Fibroblast of lung (primary cell): ENCODE data around the gene NECTIN1. TPM values are rescaled to one million over a fixed set of nuclear protein-coding genes. Genes with fewer than 3 reads are reported as not detected.
A peak's percentile ranks its signal among the peaks of the same experiment; 100 is the strongest.

Source experiments
- DNase-seq, 2 donors: peaks; one replicate each; pipeline versions ENCODE4 v3.0.0 to v3.0.0-alpha.2; 2010; ENCODE audit warnings: low read depth in 2 of 2
- H2AFZ ChIP-seq: 2 replicates; pipeline ENCODE4 v1.5.1; 2012; ENCODE audit warnings: low read length, control low read depth, inconsistent platforms
- H3K27ac ChIP-seq: 2 replicates; pipeline ENCODE4 v1.5.1; 2011; ENCODE audit warnings: low read length, control low read depth; ENCODE audit not compliant: insufficient read depth
- H3K27me3 ChIP-seq: 2 replicates; pipeline ENCODE4 v1.5.1; 2011; ENCODE audit warnings: mild to moderate bottlenecking, low read length; ENCODE audit not compliant: control insufficient read depth, insufficient read depth
- H3K36me3 ChIP-seq: 2 replicates; pipeline ENCODE4 v1.5.1; 2011; ENCODE audit warnings: low read length; ENCODE audit not compliant: control insufficient read depth, insufficient read depth
- H3K4me1 ChIP-seq: 2 replicates; pipeline ENCODE4 v1.5.1; 2011; ENCODE audit warnings: low read length; ENCODE audit not compliant: control insufficient read depth, insufficient read depth; ENCODE audit errors: extremely low read depth
- H3K4me2 ChIP-seq: 2 replicates; pipeline ENCODE4 v1.5.1; 2011; ENCODE audit warnings: low read length, control low read depth; ENCODE audit not compliant: insufficient read depth; ENCODE audit errors: extremely low read depth
- H3K4me3 ChIP-seq, 4 experiments: fragments of 200-600 bp in 1 of 4; sonication (generic) in 1 of 4; replicated peaks in 1 of 4; 2 replicates each; pipeline ENCODE4 v1.5.1; 2011 to 2016; ENCODE audit warnings: low read length in 4 of 4, low read depth in 3 of 4, mild to moderate bottlenecking in 3 of 4, control low read depth in 2 of 4, inconsistent platforms in 1 of 4, mixed read lengths in 1 of 4; ENCODE audit not compliant: insufficient read depth in 1 of 4; ENCODE audit errors: control extremely low read depth in 1 of 4
- H3K79me2 ChIP-seq: 2 replicates; pipeline ENCODE4 v1.5.1; 2012; ENCODE audit warnings: mild to moderate bottlenecking, low read length, inconsistent platforms; ENCODE audit not compliant: control insufficient read depth, insufficient read depth
- H3K9ac ChIP-seq: 2 replicates; pipeline ENCODE4 v1.5.1; 2011; ENCODE audit warnings: mild to moderate bottlenecking, low read length, control low read depth; ENCODE audit not compliant: insufficient read depth
- H3K9me3 ChIP-seq: 2 replicates; pipeline ENCODE4 v1.5.1; 2012; ENCODE audit warnings: low read depth, low read length; ENCODE audit not compliant: control insufficient read depth, insufficient read depth
- H4K20me1 ChIP-seq: 2 replicates; pipeline ENCODE4 v1.5.1; 2011; ENCODE audit warnings: low read length; ENCODE audit not compliant: control insufficient read depth, insufficient read depth; ENCODE audit errors: extremely low read depth
- EZH2 ChIP-seq: IDR thresholded peaks from 2 replicates; pipeline ENCODE4 v1.5.1; 2012; ENCODE audit warnings: low read length, control low read depth, mild to moderate bottlenecking; ENCODE audit errors: missing control alignments
- polyA plus RNA-seq, 2 donors: library from polyadenylated mRNA; depleted of rRNA in 1 of 2; stranded (reverse) in 1 of 2; unstranded in 1 of 2; fragments of >200 nt; gene quantifications; 2 replicates each; pipeline ENCODE4 v1.2.1, GENCODE V29; 2011 to 2012; ENCODE audit warnings: missing spikeins in 1 of 2
- total RNA-seq: library from RNA; depleted of rRNA; stranded (reverse); fragments of >200 nt; gene quantifications from 2 replicates; pipeline ENCODE4 v1.2.1, GENCODE V29; 2014
- TF ChIP-seq, protein P1 (sequence below), 2 donors: IDR thresholded peaks in 1 of 2; conservative IDR thresholded peaks in 1 of 2; 1 replicate in 1 of 2; 2 replicates in 1 of 2; pipeline ENCODE4 v1.5.1; 2011 to 2012; ENCODE audit warnings: low read length in 2 of 2, control low read depth in 1 of 2, inconsistent platforms in 1 of 2, low read depth in 1 of 2, mild to moderate bottlenecking in 1 of 2

The NECTIN1 gene
- total and polyA plus RNA-seq, 2 donors (not counting 1 experiment from before 2014, with no cell fraction given) = 2.0 to 2.8 TPM

- Histone ChIP-seq H3K9me3 (no peaks in the 10 kb centered on the region), H4K20me1 (no peaks in the 10 kb centered on the region), H3K36me3 (no peaks in the 10 kb centered on the region), H3K4me3 (no peak overlapping the region), H3K27me3 (no peaks in the 10 kb centered on the region), H3K9ac (no peak overlapping the region), H3K79me2 (no peaks in the 10 kb centered on the region), H2AFZ (no peak overlapping the region), H3K4me1 (no peaks in the 10 kb centered on the region), H3K27ac (no peak overlapping the region), H3K4me2 (no peak overlapping the region)
- TF ChIP-seq, protein P1, sequence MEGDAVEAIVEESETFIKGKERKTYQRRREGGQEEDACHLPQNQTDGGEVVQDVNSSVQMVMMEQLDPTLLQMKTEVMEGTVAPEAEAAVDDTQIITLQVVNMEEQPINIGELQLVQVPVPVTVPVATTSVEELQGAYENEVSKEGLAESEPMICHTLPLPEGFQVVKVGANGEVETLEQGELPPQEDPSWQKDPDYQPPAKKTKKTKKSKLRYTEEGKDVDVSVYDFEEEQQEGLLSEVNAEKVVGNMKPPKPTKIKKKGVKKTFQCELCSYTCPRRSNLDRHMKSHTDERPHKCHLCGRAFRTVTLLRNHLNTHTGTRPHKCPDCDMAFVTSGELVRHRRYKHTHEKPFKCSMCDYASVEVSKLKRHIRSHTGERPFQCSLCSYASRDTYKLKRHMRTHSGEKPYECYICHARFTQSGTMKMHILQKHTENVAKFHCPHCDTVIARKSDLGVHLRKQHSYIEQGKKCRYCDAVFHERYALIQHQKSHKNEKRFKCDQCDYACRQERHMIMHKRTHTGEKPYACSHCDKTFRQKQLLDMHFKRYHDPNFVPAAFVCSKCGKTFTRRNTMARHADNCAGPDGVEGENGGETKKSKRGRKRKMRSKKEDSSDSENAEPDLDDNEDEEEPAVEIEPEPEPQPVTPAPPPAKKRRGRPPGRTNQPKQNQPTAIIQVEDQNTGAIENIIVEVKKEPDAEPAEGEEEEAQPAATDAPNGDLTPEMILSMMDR (conservative IDR thresholded peaks at IDR 0.05 in 1 of 2, IDR thresholded peaks at IDR 0.05 in 1 of 2; ENCODE audit: low read depth in 1 of 2, low read length in 2 of 2) = no peak
- TF ChIP-seq EZH2 = no peak
- no peak for DNase-seq
These were observed 24.2 kb downstream of the NECTIN1 start for GRCh38 chr11:119704849-119705248.

- H3K9ac ChIP-seq = no peak overlapping the region
- H4K20me1 ChIP-seq = no peaks in the 10 kb centered on the region
- no peak overlapping the region for H3K4me2 ChIP-seq
- no peaks in the 10 kb centered on the region for H3K79me2 ChIP-seq
- no peaks in the 10 kb centered on the region for H3K4me1 ChIP-seq
- TF ChIP-seq, protein P1 (conservative IDR thresholded peaks at IDR 0.05 in 1 of 2, IDR thresholded peaks at IDR 0.05 in 1 of 2; ENCODE audit: low read depth in 1 of 2, low read length in 2 of 2) = no peak
- no peak for TF ChIP-seq EZH2
- H3K4me3 ChIP-seq = no peak overlapping the region
- no peak overlapping the region for H2AFZ ChIP-seq
- H3K27ac ChIP-seq = no peak overlapping the region
- H3K9me3 ChIP-seq = no peaks in the 10 kb centered on the region
- H3K27me3 ChIP-seq = no peaks in the 10 kb centered on the region
- H3K36me3 ChIP-seq = no peaks in the 10 kb centered on the region
- DNase-seq = peak; percentile 20 to 62
These were observed 27.1 kb downstream of the NECTIN1 start for GRCh38 chr11:119701591-119702549.

DNA sequence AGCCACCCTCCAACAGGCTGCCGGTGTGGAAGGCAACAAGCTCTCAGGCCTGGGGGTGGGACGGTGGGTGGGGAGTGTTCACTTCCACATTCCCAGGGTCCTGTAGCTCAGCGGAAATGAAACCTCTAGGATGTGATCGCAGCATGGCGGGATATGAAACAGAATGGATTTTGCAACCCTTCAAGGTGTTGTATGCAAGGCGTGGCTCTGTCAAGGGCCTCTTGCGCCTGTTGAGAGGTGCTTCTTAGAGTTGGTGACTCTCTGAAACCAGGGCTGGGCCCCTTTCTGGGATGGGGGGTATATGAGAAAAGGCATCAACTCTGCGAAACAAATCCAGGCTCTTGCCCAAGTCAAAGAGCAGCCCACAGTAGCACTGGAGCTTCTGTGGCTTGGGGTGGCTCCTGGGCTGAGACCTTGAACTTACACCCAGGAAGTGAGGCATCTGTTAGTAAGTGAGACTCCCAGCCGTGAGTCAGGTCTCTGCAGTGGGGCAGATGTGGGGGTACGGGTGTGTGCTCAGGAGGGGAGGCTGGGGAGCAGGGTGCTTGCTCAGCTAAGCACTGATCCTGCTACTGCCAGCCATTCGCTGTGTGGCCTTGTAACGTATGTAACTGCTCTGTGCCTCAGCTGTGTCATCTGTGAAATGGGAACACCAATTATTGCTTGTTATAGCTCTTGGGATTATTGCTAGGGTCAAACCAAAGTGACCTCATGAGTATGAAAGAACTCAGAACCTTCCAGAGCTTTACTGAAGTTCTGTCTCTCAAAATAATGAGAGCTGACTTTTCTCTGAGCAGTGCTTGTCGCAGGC, 28.3 kb downstream of the NECTIN1 start:
- H3K27ac ChIP-seq = no peak overlapping the region
- no peaks in the 10 kb centered on the region for H3K4me1 ChIP-seq
- no peaks in the 10 kb centered on the region for H3K9me3 ChIP-seq
- no peak for TF ChIP-seq EZH2
- TF ChIP-seq, protein P1 (conservative IDR thresholded peaks at IDR 0.05 in 1 of 2, IDR thresholded peaks at IDR 0.05 in 1 of 2; ENCODE audit: low read depth in 1 of 2, low read length in 2 of 2) = no peak
- H3K27me3 ChIP-seq = no peaks in the 10 kb centered on the region
- H3K4me2 ChIP-seq = no peak overlapping the region
- H3K36me3 ChIP-seq = no peaks in the 10 kb centered on the region
- H4K20me1 ChIP-seq = no peaks in the 10 kb centered on the region
- H3K9ac ChIP-seq = no peak overlapping the region
- no peaks in the 10 kb centered on the region for H3K79me2 ChIP-seq
- no peak for DNase-seq
- H2AFZ ChIP-seq = no peak overlapping the region
- no peak overlapping the region for H3K4me3 ChIP-seq
